Large intestine (tissue), 3 donors: ENCODE measurements around the gene SRM. TPM values are rescaled to one million over a fixed set of nuclear protein-coding genes. Genes with fewer than 3 reads are reported as not detected.
"Not testable (repeated sequence)": the region's sequence is repeated elsewhere in the genome, so short reads cannot be mapped to it uniquely, and the experiment has no call there.

ENCODE experiments used
- DNase-seq, 2 donors: peaks; one replicate each; pipeline versions ENCODE4 v3.0.0 to v3.0.0-alpha.2; 2013
- H3K27ac ChIP-seq: one replicate; pipeline ENCODE4 v1.5.1; 2013; ENCODE audit warnings: low read length
- H3K27me3 ChIP-seq: 2 replicates; pipeline ENCODE4 v1.6.1; 2013; ENCODE audit warnings: low read length; ENCODE audit not compliant: control insufficient read depth, insufficient read depth
- H3K36me3 ChIP-seq: 2 replicates; pipeline ENCODE4 v1.6.1; 2013; ENCODE audit warnings: low read length; ENCODE audit not compliant: control insufficient read depth, insufficient read depth
- H3K4me1 ChIP-seq: one replicate; pipeline ENCODE4 v1.6.1; 2013; ENCODE audit warnings: low read length; ENCODE audit not compliant: control insufficient read depth, insufficient read depth
- H3K4me3 ChIP-seq: one replicate; pipeline ENCODE4 v1.5.1; 2013; ENCODE audit warnings: low read length
- H3K9me3 ChIP-seq: one replicate; pipeline ENCODE4 v1.6.1; 2013; ENCODE audit warnings: mild to moderate bottlenecking, low read depth, low read length, moderate library complexity; ENCODE audit not compliant: control insufficient read depth
- WGBS: methylation state at CpG from one replicate; pipeline ENCODE4 v1.1.5; 2013; ENCODE audit warnings: low lambda C conversion rate; ENCODE audit not compliant: insufficient coverage; 5-methylcytosine and 5-hydroxymethylcytosine counted together
- polyA plus RNA-seq: library from polyadenylated mRNA; unstranded; fragments of 120-200 nt; gene quantifications from one replicate; pipeline ENCODE4 v1.2.1, GENCODE V29; 2013

The SRM gene
- polyA plus RNA-seq, 1 donor, result 38.2 TPM

- H3K4me1 ChIP-seq, result peaks cover 13% of the 10 kb centered on the region
- H3K4me3 ChIP-seq, result no peak overlapping the region
- 90% methylated on average over 2 of the region's 8 CpGs for WGBS
- no peaks in the 10 kb centered on the region for H3K9me3 ChIP-seq
- H3K36me3 ChIP-seq, result peaks cover 19% of the 10 kb centered on the region
- H3K27me3 ChIP-seq, result peaks cover 8% of the 10 kb centered on the region
- no peak for DNase-seq
- H3K27ac ChIP-seq, result no peak overlapping the region
Measured at GRCh38 chr1:11057477-11057876, 2.3 kb downstream of the SRM start.

GRCh38 chr1:11056504-11056903 is 3.3 kb downstream of the SRM start:
- H3K4me3 ChIP-seq, result no peak overlapping the region
- H3K27me3 ChIP-seq, result peaks cover 13% of the 10 kb centered on the region
- no peak for DNase-seq
- 100% methylated on average over 1 of the region's 7 CpGs for WGBS
- H3K27ac ChIP-seq, result no peak overlapping the region
- H3K4me1 ChIP-seq, result peaks cover 13% of the 10 kb centered on the region
- peaks cover 19% of the 10 kb centered on the region for H3K36me3 ChIP-seq
- H3K9me3 ChIP-seq, result no peaks in the 10 kb centered on the region

GRCh38 chr1:11055676-11056075 is 4.1 kb downstream of the SRM start:
- peaks cover 19% of the 10 kb centered on the region for H3K36me3 ChIP-seq
- peaks cover 13% of the 10 kb centered on the region for H3K27me3 ChIP-seq
- no peaks in the 10 kb centered on the region for H3K9me3 ChIP-seq
- peaks cover 10% of the 10 kb centered on the region for H3K4me1 ChIP-seq
- no peak for DNase-seq
- no peak overlapping the region for H3K4me3 ChIP-seq
- H3K27ac ChIP-seq, result no peak overlapping the region
- no CpG with 5 or more reads among the region's 12 CpGs for WGBS

GRCh38 chr1:11054666-11055065 is 5.2 kb downstream of the SRM start:
- no CpG with 5 or more reads among the region's 22 CpGs for WGBS
- Histone ChIP-seq H3K4me1 (peaks cover 10% of the 10 kb centered on the region), H3K4me3 (no peak overlapping the region), H3K36me3 (peaks cover 19% of the 10 kb centered on the region), H3K27me3 (peaks cover 13% of the 10 kb centered on the region), H3K27ac (no peak overlapping the region), H3K9me3 (no peaks in the 10 kb centered on the region)
- DNase-seq, result no peak

- peaks cover 10% of the 10 kb centered on the region for H3K4me1 ChIP-seq
- no peak overlapping the region for H3K27ac ChIP-seq
- H3K27me3 ChIP-seq, result peaks cover 13% of the 10 kb centered on the region
- H3K36me3 ChIP-seq, result peaks cover 19% of the 10 kb centered on the region
- no peaks in the 10 kb centered on the region for H3K9me3 ChIP-seq
- no peak for DNase-seq
- no peak overlapping the region for H3K4me3 ChIP-seq
- WGBS, result no CpG with 5 or more reads among the region's 7 CpGs
Measured at GRCh38 chr1:11054181-11054580, 5.6 kb downstream of the SRM start.

GRCh38 chr1:11053758-11054137 is 6.1 kb downstream of the SRM start:
- H3K4me3 ChIP-seq, result no peak overlapping the region
- no CpG with 5 or more reads among the region's 10 CpGs for WGBS
- no peak overlapping the region for H3K27ac ChIP-seq
- H3K27me3 ChIP-seq, result peaks cover 13% of the 10 kb centered on the region
- DNase-seq, result peak in 1 of 2 donors; percentile 11
- peaks cover 19% of the 10 kb centered on the region for H3K36me3 ChIP-seq
- H3K4me1 ChIP-seq, result peaks cover 6% of the 10 kb centered on the region
- H3K9me3 ChIP-seq, result no peaks in the 10 kb centered on the region

- DNase-seq, result peak in 1 of 2 donors; percentile 11
- peaks cover 13% of the 10 kb centered on the region for H3K27me3 ChIP-seq
- H3K4me1 ChIP-seq, result peaks cover 5% of the 10 kb centered on the region
- WGBS, result no CpG with 5 or more reads among the region's 29 CpGs
- no peak overlapping the region for H3K4me3 ChIP-seq
- no peak overlapping the region for H3K27ac ChIP-seq
- peaks cover 19% of the 10 kb centered on the region for H3K36me3 ChIP-seq
- no peaks in the 10 kb centered on the region for H3K9me3 ChIP-seq
Measured at GRCh38 chr1:11052839-11053757, 6.7 kb downstream of the SRM start.

- Histone ChIP-seq H3K36me3 (peaks cover 14% of the 10 kb centered on the region), H3K27ac (no peak overlapping the region), H3K9me3 (no peaks in the 10 kb centered on the region), H3K4me1 (peaks cover 5% of the 10 kb centered on the region), H3K4me3 (no peak overlapping the region), H3K27me3 (peaks cover 13% of the 10 kb centered on the region)
- no peak for DNase-seq
- no CpG with 5 or more reads among the region's 19 CpGs for WGBS
Measured at GRCh38 chr1:11051781-11052511, 7.9 kb downstream of the SRM start.

GRCh38 chr1:11051121-11051520 is 8.7 kb downstream of the SRM start:
- 100% methylated on average over 2 of the region's 10 CpGs for WGBS
- H3K4me3 ChIP-seq, H3K27ac ChIP-seq, H3K4me1 ChIP-seq, H3K9me3 ChIP-seq, H3K36me3 ChIP-seq, DNase-seq: not testable (repeated sequence)
- peaks cover 13% of the 10 kb centered on the region for H3K27me3 ChIP-seq

GRCh38 chr1:11046625-11047365 is 13.0 kb downstream of the SRM start, which contains the start of gene MASP2:
MASP2 (minus strand) TSS chr1:11047239; CDS start chr1:11047207, 32 bp downstream.
- no peaks in the 10 kb centered on the region for H3K9me3 ChIP-seq
- no peaks in the 10 kb centered on the region for H3K36me3 ChIP-seq
- H3K27me3 ChIP-seq, result no peaks in the 10 kb centered on the region
- no peak for DNase-seq
- no peak within 1 kb of the TSS for H3K27ac ChIP-seq
- no CpG with 5 or more reads among the region's 28 CpGs for WGBS
- H3K4me1 ChIP-seq, result no peaks in the 10 kb centered on the region
- H3K4me3 ChIP-seq, result no peak within 1 kb of the TSS
